Uterus (tissue), 4 donors: ENCODE measurements around the gene SLC8A2. TPM values are rescaled to one million over a fixed set of nuclear protein-coding genes. Genes with fewer than 3 reads are reported as not detected.
"Not testable (repeated sequence)": the region's sequence is repeated elsewhere in the genome, so short reads cannot be mapped to it uniquely, and the experiment has no call there.

Source experiments
- DNase-seq, 2 donors: peaks; one replicate each; pipeline ENCODE4 v3.0.0-alpha.2; 2019 to 2020
- H3K27ac ChIP-seq, 2 donors: fragments of 200-600 bp; sonication (generic); 1 replicate in 1 of 2; 2 replicates in 1 of 2; pipeline ENCODE4 v1.5.1; 2016 to 2018
- H3K27me3 ChIP-seq, 2 donors: fragments of 200-600 bp; sonication (generic); one replicate each; pipeline ENCODE4 v1.5.1; 2018 to 2019; ENCODE audit warnings: control low read depth in 1 of 2
- H3K36me3 ChIP-seq, 2 donors: fragments of 200-600 bp; sonication (generic); one replicate each; pipeline ENCODE4 v1.5.1; 2019; ENCODE audit warnings: control low read depth in 1 of 2
- H3K4me1 ChIP-seq, 2 donors: fragments of 200-600 bp; sonication (generic); one replicate each; pipeline ENCODE4 v1.5.1; 2018 to 2019; ENCODE audit warnings: control low read depth in 1 of 2
- H3K4me3 ChIP-seq, 2 donors: fragments of 200-600 bp; sonication (generic); 1 replicate in 1 of 2; 2 replicates in 1 of 2; pipeline ENCODE4 v1.5.1; 2018 to 2019; ENCODE audit warnings: mild to moderate bottlenecking in 1 of 2
- H3K9me3 ChIP-seq, 2 donors: fragments of 200-600 bp; sonication (generic); one replicate each; pipeline ENCODE4 v1.5.1; 2019; ENCODE audit warnings: control low read depth in 1 of 2
- POLR2A ChIP-seq, 2 donors: fragments of 450-650 bp; IDR thresholded peaks; one replicate each; pipeline ENCODE4 v1.6.1; 2016; ENCODE audit warnings: antibody characterized with exemption in 2 of 2, mild to moderate bottlenecking in 1 of 2, moderate library complexity in 1 of 2
- intact Hi-C: fragments of 100-400 bp; cut with DNase I; formaldehyde crosslinking; loops from one replicate; pipeline ENCODE4 v1.15.1; 2023; ENCODE audit warnings: low total_unique reads
- total RNA-seq, 4 donors: library from RNA; depleted of rRNA in 3 of 4; stranded (reverse); fragments of >200 nt in 3 of 4; gene quantifications; one replicate each; pipeline versions ENCODE4 v1.1.0 to v1.2.4, GENCODE V29; 2014 to 2023
- TF ChIP-seq, protein P1 (sequence below), 4 experiments: fragments of 200-600 bp in 2 of 4; fragments of 450-650 bp in 2 of 4; sonication (generic) in 2 of 4; IDR thresholded peaks; one replicate each; pipeline ENCODE4 v1.5.1; 2016 to 2019; ENCODE audit warnings: antibody characterized with exemption in 4 of 4, mild to moderate bottlenecking in 2 of 4, moderate library complexity in 1 of 4
- donor health status: DM: yes; HTN: yes; CAD: no.

The SLC8A2 gene
- total RNA-seq, 4 donors from 2014 or later = 3.4 to 17.8 (median 11.0) TPM

DNA sequence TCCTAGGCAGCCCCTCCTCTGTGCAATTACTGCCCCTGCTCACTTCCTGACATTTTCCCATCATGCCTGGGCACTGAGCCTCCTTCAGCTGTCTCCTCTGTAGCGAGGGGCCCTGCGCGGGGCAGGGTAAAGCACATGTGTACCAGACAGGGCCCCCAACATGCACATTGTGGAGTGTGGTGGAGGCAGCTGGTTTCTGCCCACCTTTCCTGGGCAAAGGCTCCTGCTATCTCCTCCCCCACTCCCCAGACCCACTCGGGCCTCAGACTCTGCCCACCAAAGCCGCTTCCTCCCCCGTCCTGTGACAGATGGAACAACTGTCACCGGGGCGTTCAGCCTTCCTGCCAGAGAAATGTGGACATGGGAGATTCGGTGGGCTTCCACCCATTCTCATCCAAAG lies 15.2 kb upstream of the SLC8A2 start:
- no peak for TF ChIP-seq POLR2A (IDR thresholded peaks at IDR 0.05)
- TF ChIP-seq, protein P1, sequence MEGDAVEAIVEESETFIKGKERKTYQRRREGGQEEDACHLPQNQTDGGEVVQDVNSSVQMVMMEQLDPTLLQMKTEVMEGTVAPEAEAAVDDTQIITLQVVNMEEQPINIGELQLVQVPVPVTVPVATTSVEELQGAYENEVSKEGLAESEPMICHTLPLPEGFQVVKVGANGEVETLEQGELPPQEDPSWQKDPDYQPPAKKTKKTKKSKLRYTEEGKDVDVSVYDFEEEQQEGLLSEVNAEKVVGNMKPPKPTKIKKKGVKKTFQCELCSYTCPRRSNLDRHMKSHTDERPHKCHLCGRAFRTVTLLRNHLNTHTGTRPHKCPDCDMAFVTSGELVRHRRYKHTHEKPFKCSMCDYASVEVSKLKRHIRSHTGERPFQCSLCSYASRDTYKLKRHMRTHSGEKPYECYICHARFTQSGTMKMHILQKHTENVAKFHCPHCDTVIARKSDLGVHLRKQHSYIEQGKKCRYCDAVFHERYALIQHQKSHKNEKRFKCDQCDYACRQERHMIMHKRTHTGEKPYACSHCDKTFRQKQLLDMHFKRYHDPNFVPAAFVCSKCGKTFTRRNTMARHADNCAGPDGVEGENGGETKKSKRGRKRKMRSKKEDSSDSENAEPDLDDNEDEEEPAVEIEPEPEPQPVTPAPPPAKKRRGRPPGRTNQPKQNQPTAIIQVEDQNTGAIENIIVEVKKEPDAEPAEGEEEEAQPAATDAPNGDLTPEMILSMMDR (IDR thresholded peaks at IDR 0.05) = no peak

DNA sequence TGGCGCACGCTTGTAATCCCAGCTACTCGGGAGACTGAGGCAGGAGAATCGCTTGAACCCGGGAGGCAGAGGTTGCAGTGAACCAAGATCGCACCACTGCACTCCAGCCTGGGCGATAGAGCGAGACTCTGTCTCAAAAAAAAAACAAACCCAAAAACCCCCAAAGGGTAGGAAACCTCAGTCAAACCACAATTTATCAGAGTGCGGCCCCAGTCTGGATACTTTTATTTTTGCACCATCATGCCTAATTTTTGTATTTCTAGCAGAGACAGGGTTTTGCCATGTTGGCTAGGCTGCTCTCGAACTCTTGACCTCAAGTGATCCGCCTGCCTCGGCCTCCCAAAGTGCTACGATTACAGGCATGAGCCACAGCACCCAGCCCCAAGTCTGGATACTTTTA lies 14.5 kb upstream of the SLC8A2 start:
- not testable (repeated sequence) for H3K27me3 ChIP-seq, H3K27ac ChIP-seq, H3K36me3 ChIP-seq, DNase-seq, H3K9me3 ChIP-seq, H3K4me1 ChIP-seq, H3K4me3 ChIP-seq
- intact Hi-C loops = loop anchor here (10.0 kb wide), 1 partner anchor 1129 kb away; the partner anchor contains the start of genes FAM83E, RPL18 and SPHK2

More for the DNA sequence above, 15.2 kb upstream of the SLC8A2 start:
- intact Hi-C loops = loop anchor here (10.0 kb wide), 1 partner anchor 1128 kb away; the partner anchor contains the start of genes FAM83E, RPL18 and SPHK2
- Histone ChIP-seq H3K27ac (no peak overlapping the region), H3K36me3 (no peaks in the 10 kb centered on the region), H3K4me3 (no peak overlapping the region), H3K9me3 (no peaks in the 10 kb centered on the region), H3K27me3 (no peaks in the 10 kb centered on the region), H3K4me1 (no peaks in the 10 kb centered on the region)
- DNase-seq = no peak

DNA sequence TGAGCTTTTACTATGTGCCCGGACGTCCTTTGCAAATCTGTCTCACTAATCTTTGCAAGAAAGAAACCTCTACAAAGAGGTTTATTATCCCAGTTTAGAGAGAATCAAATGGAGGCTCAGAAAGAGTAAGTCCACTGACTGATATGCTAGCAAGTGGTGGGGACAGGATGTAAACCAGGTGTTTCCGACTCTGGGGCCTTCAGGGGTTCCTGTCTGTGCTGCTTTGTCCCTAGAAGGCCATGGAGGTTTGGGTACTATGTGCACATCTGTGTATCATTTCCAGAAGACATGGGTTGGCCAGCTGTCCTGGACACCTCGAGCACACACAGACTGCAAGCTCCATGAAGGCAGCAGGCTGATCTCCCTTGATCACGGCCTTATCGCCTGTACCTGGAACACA lies 13.5 kb upstream of the SLC8A2 start:
- Histone ChIP-seq H3K27me3 (no peaks in the 10 kb centered on the region), H3K27ac (peak overlapping the region in 1 of 2 donors; percentile 85), H3K36me3 (no peaks in the 10 kb centered on the region)

DNA sequence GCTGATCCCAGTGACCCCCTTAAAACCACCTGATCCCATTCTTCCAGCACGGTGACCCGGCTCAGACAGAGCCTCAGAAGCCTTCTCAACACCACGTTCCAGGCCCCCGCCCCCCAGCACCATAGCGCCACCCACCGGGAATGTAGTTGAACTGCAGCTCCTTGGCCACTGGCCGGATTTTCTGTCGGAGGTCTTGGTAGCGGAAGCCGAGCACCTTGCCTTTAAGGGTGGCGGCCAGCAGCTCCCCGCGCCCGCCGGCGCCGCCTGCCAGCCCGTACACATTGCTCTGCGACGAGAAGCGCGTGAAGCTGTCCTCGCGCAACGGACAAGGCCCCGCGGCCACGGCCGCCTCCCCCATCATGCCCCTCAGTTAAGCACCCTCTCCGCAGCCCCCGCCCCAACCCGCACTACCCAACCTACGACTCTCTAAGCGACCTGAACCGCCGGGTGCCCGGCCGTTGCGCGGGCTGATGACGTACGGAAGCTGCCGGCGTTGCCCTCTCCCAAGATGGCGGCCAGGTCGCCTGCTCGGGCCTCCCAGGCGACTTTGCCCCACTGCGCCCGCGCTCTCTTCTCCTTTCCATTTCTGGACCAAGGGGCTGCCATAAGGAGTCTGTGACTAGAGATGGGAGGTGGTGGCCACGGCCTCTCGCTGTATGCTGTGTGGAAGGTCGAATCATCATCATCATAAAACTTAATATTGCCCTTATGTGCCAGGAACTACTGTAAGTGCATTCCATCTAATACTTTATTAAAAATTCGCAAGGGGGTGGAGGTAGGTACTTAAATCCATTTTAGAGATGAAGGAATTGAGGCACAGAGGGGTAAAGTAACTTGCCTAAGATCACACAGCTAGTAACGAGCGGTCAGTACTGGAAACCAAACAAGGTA lies 12.4 kb upstream of the SLC8A2 start, which contains the start of gene KPTN:
Gene KPTN (minus strand): TSS at position 420 of the 891 bp plus-strand sequence. CDS start 59 bp downstream, at position 361.
- Histone ChIP-seq H3K4me1 (no peaks in the 10 kb centered on the region), H3K27ac (peak within 1 kb of the TSS; percentile 85 to 91), H3K9me3 (no peaks in the 10 kb centered on the region), H3K36me3 (no peaks in the 10 kb centered on the region), H3K4me3 (peak within 1 kb of the TSS; percentile 63 to 65), H3K27me3 (no peaks in the 10 kb centered on the region)
- TF ChIP-seq POLR2A (IDR thresholded peaks at IDR 0.05) = peak; percentile 21 to 34
- TF ChIP-seq, protein P1 (IDR thresholded peaks at IDR 0.05) = peak; percentile 68 to 90 (median 81)
- DNase-seq = peak; percentile 84 to 85
- intact Hi-C loops = loop anchor here (10.0 kb wide), 1 partner anchor 1131 kb away; the partner anchor contains the start of genes FAM83E, RPL18 and SPHK2

More for the DNA sequence above, 13.5 kb upstream of the SLC8A2 start:
- intact Hi-C loops = loop anchor here (10.0 kb wide), 1 partner anchor 1130 kb away; the partner anchor contains the start of genes FAM83E, RPL18 and SPHK2
- Histone ChIP-seq H3K4me3 (no peak overlapping the region), H3K4me1 (no peaks in the 10 kb centered on the region), H3K9me3 (no peaks in the 10 kb centered on the region)
- no peak for DNase-seq
- no peak for TF ChIP-seq POLR2A (IDR thresholded peaks at IDR 0.05)
- TF ChIP-seq, protein P1 (IDR thresholded peaks at IDR 0.05) = no peak

DNA sequence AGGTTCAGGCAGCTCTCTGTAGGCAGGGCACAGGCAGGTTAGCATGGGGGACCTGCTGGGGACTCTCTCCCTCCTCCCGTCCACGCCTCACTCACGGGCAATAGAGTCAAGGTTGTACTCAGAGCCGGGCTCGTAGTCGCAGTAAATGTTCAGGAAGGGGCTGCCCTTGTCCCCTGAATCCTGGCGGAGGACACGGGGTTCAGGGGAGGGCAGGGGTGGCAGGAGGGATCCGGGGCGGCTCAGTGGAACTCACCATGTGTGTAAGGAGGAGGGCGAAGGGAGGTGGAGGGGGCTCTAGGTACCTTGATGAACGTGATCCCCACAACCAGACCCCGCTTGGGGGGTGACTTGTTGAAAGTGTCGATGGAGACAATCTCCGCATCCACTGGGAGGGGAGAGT lies 11.5 kb upstream of the SLC8A2 start:
- H3K36me3 ChIP-seq = no peaks in the 10 kb centered on the region
- peak in 1 of 2 donors; percentile 34 for DNase-seq
- peak overlapping the region in 1 of 2 donors; percentile 91 for H3K27ac ChIP-seq
- H3K27me3 ChIP-seq = no peaks in the 10 kb centered on the region
- no peak overlapping the region for H3K4me3 ChIP-seq
- TF ChIP-seq POLR2A (IDR thresholded peaks at IDR 0.05) = no peak
- TF ChIP-seq, protein P1 (IDR thresholded peaks at IDR 0.05) = no peak
- H3K4me1 ChIP-seq = no peaks in the 10 kb centered on the region
- H3K9me3 ChIP-seq = no peaks in the 10 kb centered on the region
- intact Hi-C loops = loop anchor here (10.0 kb wide), 1 partner anchor 1132 kb away; the partner anchor contains the start of genes FAM83E, RPL18 and SPHK2
